HS-27A (cell line): ENCODE measurements around the gene KCNMA1.

Source experiments
- DNase-seq: peaks from one replicate; pipeline ENCODE4 v3.0.0-alpha.2; 2012; ENCODE audit warnings: low read depth, missing footprints

Gene KCNMA1

GRCh38 chr10:77555591-77556212 lies 81.9 kb downstream of the KCNMA1 start:
- no peak for DNase-seq

DNA sequence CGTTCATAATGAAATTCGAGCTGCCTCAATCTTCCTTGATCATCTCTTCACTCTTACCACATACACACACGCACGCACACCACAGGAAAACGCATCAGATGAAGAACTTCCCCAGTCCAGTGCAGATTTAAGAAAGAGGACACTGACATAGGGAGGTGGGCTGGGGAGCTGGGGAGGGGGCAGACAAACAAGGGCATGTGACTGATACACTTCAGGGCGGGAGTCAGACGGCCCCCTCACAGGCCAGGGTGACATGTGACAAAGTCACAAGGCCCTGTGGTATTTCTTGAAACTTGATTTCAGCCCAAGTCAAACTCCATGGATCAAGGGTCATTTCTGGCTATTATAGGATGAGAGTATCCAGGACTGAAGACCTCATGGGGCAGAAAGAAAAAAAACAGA lies 82.6 kb downstream of the KCNMA1 start:
- DNase-seq, result no peak

DNA sequence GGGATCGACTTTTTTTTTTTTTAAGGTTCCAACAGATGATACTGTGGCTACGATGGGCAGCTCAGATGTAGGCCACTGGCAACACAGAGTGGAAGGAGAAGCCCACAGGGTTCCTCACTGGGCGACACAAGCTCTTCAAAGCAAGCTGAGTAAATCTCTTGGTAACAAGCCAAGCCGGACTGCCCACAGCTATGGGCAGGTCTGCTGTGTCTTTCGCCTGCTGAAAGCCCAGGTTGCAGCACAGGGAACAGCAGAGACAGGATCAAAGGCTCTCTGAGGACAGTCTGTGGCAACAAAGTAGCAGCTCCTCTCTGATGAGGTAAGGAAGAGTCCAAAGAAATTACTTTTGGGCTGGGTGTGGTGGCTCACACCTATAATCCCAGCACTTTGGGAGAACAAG lies 83.6 kb downstream of the KCNMA1 start:
- no peak for DNase-seq

- DNase-seq, result no peak
These were observed 84.3 kb downstream of the KCNMA1 start for GRCh38 chr10:77553311-77553710.

GRCh38 chr10:77552252-77552651 lies 85.4 kb downstream of the KCNMA1 start:
- no peak for DNase-seq

DNA sequence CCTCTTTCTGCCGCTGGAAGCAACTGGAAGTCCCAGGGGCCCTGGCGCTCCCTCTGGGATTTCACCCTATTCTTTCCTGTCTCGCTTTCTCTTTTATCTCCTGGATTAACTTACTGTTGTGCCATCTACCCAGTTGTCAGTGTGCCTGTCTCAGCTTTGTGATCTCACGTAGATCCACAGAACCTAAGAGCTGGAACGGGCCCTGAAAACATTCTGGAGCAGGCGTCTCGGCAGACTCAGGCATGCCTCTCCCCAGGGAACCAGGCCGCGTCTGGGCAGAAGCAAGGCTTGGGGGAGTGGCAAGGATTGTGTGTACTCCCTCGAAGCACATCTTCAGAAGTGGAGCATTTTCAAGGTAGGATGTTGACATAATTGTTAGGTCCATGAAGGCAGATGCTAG lies 87.2 kb downstream of the KCNMA1 start:
- no peak for DNase-seq

DNA sequence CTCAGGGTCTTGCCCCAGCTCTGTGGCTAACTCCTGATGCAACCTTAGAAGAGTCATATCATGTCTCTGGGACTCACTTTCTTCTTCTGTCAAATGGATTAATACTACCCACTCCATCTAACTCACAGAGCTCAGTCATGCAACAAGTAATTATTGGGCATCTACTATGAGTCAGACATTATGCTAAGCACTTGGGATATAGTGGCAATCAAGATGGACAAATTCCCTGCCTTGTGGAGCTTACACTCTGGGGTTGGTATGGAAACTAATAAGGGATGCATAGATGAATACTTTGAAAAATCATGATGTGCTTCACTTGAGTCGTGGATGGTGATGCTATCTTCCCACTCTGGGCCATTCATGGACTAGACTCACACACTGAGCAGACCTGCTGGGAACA lies 88.9 kb downstream of the KCNMA1 start:
- no peak for DNase-seq

GRCh38 chr10:77548157-77548556 lies 89.5 kb downstream of the KCNMA1 start:
- DNase-seq, result no peak

DNA sequence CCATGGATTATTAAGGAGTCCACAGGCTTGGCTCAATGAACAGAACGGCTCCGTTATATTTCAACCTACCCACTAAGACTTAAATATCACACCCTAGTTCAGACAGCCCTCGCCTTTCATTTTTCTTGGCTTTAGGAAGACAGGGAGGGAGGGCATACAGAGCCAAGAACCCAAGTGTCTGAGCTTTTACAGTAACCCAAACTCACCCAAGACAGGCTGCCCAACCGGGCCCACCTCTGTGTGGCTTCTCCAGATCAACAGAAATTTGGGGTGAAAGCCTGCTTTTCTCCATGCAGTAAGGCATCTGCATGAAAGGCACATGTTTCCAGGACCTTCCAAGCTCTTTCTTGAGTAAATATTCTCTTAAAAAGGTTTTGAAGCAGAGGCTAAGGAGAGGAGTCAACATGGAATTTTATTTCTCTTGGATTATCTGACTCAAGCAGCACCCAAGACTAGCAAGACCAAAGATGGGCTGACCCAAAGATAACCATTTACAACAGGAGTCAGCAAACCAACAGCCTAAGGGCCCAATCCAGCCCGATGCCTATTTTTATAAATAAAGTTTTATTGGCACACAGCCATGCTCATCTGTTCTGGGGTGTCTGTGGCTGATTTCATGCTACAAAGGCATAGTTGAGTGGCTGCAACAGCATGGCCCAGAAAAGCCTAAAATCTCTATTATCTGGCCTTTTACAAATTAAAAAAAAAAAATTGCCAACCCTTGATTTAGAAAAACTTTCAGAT lies 90.1 kb downstream of the KCNMA1 start:
- DNase-seq, result no peak

DNA sequence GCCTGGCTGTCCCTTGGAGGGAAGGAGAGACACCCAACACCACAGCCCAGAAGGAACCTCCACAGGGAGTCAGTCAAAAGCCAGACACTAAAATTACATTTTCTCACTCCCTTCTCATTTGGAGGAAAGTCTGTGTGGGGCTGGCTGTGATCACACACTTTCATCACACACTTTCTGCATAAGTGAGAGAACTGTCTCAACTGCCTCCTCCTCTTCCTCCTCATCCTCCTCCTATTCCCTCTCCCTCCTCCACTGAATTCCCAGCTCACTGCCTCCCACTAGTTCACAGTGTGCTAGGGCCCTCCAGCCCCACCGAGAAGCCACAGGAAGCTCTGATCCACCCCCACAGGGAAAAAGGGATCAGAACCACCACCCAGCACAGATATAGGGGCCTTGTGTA lies 91.6 kb downstream of the KCNMA1 start:
- DNase-seq, result no peak

DNA sequence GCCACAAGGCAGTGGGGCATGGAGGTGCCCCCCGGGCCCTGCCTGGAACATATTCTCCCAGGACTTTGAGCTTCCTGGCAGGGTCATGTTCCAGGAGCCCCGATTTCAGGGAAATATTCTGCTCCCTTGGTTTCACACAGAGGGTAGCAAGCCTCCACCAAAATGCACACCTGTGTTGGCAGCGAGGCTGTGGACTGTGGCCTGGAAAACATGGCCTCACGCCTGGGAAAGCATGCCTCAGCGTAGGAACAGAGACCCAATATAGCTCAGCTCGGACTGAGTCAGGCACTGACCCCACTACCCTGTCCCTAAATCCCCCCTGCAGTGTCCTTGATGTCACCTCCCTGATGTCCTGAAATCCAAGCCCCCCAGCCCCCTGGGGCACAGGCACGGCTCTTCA lies 92.0 kb downstream of the KCNMA1 start:
- no peak for DNase-seq

- DNase-seq, result no peak
These were observed 93.0 kb downstream of the KCNMA1 start for GRCh38 chr10:77544617-77545016.

GRCh38 chr10:77542710-77543259 lies 94.8 kb downstream of the KCNMA1 start:
- DNase-seq, result no peak

- DNase-seq, result no peak
These were observed 95.7 kb downstream of the KCNMA1 start for GRCh38 chr10:77541944-77542343.

GRCh38 chr10:77541247-77541646 lies 96.4 kb downstream of the KCNMA1 start:
- DNase-seq, result no peak

DNA sequence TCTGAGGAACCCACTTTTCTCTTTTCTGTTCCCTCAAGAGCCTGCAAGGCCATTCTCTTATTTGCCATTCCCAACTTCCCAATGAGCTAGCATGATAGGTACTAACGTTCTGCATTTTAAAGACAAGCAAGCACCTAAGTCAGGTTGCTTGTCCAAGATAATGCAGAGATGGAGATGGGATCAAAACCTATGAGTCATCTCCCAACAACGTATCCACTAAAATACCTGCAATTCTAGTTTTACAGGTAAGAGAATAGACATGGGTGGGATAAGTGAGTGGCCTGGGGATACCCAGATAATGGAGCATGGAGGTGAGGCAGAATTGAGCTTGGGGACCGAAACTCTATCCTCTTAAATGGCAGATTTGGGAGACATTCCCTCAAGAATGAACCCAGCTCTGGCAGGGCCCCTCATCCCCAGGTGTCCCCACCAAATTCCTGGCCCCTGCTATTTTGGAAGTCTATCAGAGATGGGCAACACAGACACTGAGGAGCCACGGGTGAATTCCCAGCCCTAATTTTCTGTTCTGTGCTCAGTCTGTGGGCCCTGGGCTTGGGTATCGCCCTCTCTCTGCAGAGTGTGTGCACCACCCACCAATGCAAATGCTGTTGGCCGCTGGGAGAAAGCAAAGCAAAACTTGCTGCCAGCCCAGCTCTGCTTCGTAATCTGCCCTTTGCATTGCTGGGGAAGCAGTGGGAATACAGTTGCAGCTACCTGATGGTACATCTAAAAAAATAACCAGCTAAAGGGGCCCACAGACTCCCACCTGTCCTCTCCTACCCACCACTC lies 98.3 kb downstream of the KCNMA1 start:
- DNase-seq, result no peak

- no peak for DNase-seq
These were observed 99.8 kb downstream of the KCNMA1 start for GRCh38 chr10:77537720-77538373.

DNA sequence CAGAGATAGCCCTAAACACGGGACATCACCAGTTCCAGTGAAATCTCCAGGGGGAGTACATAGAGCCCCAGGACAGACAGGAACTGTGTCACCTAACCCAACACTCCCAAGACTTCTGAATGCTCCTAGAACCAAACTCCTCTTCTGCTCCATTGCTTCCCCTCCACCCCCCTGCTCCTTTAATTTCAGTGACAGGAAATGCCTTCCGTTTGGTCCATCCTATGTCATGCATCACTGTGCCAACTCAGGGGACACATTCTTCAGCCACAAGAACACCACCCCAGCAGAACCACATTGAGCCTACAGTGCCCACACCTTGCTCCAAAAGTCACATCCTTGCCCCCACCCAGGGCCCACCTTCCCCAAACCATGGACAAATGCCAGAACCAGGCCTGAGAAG lies 100.5 kb downstream of the KCNMA1 start:
- DNase-seq, result no peak

DNA sequence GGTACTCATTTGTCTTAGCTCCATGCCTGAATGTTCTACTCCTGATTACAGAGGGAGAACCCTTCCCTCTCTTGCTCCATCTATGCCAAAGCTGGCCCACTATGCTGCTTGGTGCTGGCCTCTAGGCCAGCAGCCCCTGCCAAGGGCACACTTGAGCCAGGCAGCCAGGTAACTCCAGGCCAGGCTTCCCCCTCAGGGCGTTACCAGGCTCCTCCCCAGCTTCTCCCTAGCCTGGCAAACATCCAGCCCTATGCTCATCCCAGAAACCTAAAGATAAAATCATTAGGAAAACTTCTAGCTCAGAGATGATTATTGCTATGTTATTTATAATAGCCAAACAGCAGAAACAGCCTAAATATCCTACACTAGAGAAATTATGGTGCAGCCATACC lies 103.7 kb downstream of the KCNMA1 start:
- no peak for DNase-seq

GRCh38 chr10:77533146-77533886 lies 104.3 kb downstream of the KCNMA1 start:
- DNase-seq, result no peak

DNA sequence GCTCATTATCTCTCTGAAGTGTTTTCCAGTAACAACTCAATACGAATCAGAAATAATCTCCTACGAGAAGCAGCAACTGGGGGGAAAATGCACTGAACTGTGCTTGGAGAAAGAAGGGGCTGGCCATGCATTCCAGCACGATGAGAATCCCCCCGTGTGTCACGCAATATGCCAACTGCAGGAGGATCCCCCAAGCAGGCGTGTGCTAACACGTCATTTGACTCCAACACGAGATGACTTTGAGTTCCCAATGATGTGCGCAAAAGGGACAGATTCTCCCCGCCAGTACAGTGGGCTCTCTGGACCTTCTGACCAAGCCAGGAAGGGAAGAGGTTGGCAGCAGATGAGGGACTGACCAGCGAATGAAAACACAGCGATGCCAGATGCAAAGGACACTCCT lies 105.5 kb downstream of the KCNMA1 start:
- peak; percentile 75 for DNase-seq
